CD4-positive, alpha-beta T cell (primary cell): ENCODE measurements around the gene R3HDM2. TPM values are rescaled to one million over a fixed set of nuclear protein-coding genes. Genes with fewer than 3 reads are reported as not detected.
A peak's percentile ranks its signal among the peaks of the same experiment; 100 is the strongest.
"Not testable (repeated sequence)": the region's sequence is repeated elsewhere in the genome, so short reads cannot be mapped to it uniquely, and the experiment has no call there.

Experiments used
- ATAC-seq: fragments of 200-7000 bp; cut with Tn5 transposase; one replicate; pipeline ENCODE4 v1.10.0; 2022; ENCODE audit warnings: mild to moderate bottlenecking; ENCODE audit not compliant: poor library complexity
- CTCF ChIA-PET: fragments of 350-600 bp; sonication (Branson Sonifier 250); formaldehyde crosslinking; loops from one replicate; lab custom pipeline; 2021; ENCODE audit warnings: antibody characterized with exemption, inconsistent platforms; lab: Charles Lee
- POLR2A ChIA-PET: fragments of 350-600 bp; sonication (Branson Sonifier 250); formaldehyde crosslinking; loops from one replicate; lab custom pipeline; 2021; ENCODE audit warnings: antibody characterized with exemption, inconsistent platforms; lab: Charles Lee
- DNase-seq, 14 experiments: peaks; one replicate each; pipeline ENCODE4 v3.0.0-alpha.2; 2013 to 2020; ENCODE audit warnings: mixed read lengths in 2 of 14
- H3K27ac ChIP-seq, 2 donors: one replicate each; pipeline versions ENCODE4 v1.5.1 to v1.7.0; 2013; ENCODE audit warnings: low read length in 2 of 2, low read depth in 1 of 2, mild to moderate bottlenecking in 1 of 2
- H3K27me3 ChIP-seq, 2 experiments: 1 replicate in 1 of 2; 2 replicates in 1 of 2; pipeline versions ENCODE4 v1.6.1 to v1.7.0; 2013; ENCODE audit warnings: low read length in 2 of 2, control low read depth in 1 of 2, mild to moderate bottlenecking in 1 of 2, moderate library complexity in 1 of 2; ENCODE audit not compliant: insufficient read depth in 2 of 2, control insufficient read depth in 1 of 2
- H3K36me3 ChIP-seq: one replicate; pipeline ENCODE4 v1.6.1; 2013; ENCODE audit warnings: low read length, control low read depth; ENCODE audit not compliant: insufficient read depth
- H3K4me1 ChIP-seq: one replicate; pipeline ENCODE4 v1.6.1; 2013; ENCODE audit warnings: low read length, control low read depth; ENCODE audit not compliant: insufficient read depth
- H3K4me3 ChIP-seq: one replicate; pipeline ENCODE4 v1.5.1; 2013; ENCODE audit warnings: mild to moderate bottlenecking, low read length, moderate library complexity
- H3K9me3 ChIP-seq, 2 experiments: 1 replicate in 1 of 2; 2 replicates in 1 of 2; pipeline versions ENCODE4 v1.6.1 to v1.7.0; 2013; ENCODE audit warnings: low read length in 2 of 2, mild to moderate bottlenecking in 2 of 2, control low read depth in 1 of 2, moderate library complexity in 1 of 2; ENCODE audit not compliant: control insufficient read depth in 1 of 2, insufficient read depth in 1 of 2
- H3K27ac Mint-ChIP-seq: one replicate; pipeline ENCODE4 v1.8.0; 2020; ENCODE audit warnings: mixed read lengths
- H3K27me3 Mint-ChIP-seq: one replicate; pipeline ENCODE4 v1.8.0; 2021; ENCODE audit warnings: mixed read lengths
- H3K36me3 Mint-ChIP-seq: one replicate; pipeline ENCODE4 v1.8.0; 2021; ENCODE audit warnings: low read depth, mixed read lengths
- H3K4me1 Mint-ChIP-seq: one replicate; pipeline ENCODE4 v1.8.0; 2021; ENCODE audit warnings: low read depth, mixed read lengths
- H3K4me3 Mint-ChIP-seq: one replicate; pipeline ENCODE4 v1.8.0; 2020; ENCODE audit warnings: mild to moderate bottlenecking, mixed read lengths
- H3K9me3 Mint-ChIP-seq: one replicate; pipeline ENCODE4 v1.8.0; 2020; ENCODE audit warnings: mixed read lengths
- intact Hi-C, 2 experiments: fragments of 100-400 bp; cut with DNase I in 1 of 2; cut with micrococcal nuclease in 1 of 2; formaldehyde crosslinking; loops; one replicate each; pipeline versions ENCODE4 v1.15.1 to v1.9.0; 2023 to 2025; cut with DNase I, micrococcal nuclease
- total RNA-seq, 174 experiments: library from RNA in 2 of 174; stranded (reverse) in 2 of 174; gene quantifications; one replicate each; pipeline ENCODE4 v1.2.3 and lab custom pipeline; 2021 to 2026
- TF ChIP-seq, protein P1 (sequence below): fragments of 200-600 bp; IDR thresholded peaks from one replicate; pipeline ENCODE4 v1.8.0; 2022; ENCODE audit warnings: antibody characterized with exemption, mild to moderate bottlenecking

The R3HDM2 gene
- total RNA-seq, 2 experiments from 2014 or later = 106 to 115 TPM

DNA sequence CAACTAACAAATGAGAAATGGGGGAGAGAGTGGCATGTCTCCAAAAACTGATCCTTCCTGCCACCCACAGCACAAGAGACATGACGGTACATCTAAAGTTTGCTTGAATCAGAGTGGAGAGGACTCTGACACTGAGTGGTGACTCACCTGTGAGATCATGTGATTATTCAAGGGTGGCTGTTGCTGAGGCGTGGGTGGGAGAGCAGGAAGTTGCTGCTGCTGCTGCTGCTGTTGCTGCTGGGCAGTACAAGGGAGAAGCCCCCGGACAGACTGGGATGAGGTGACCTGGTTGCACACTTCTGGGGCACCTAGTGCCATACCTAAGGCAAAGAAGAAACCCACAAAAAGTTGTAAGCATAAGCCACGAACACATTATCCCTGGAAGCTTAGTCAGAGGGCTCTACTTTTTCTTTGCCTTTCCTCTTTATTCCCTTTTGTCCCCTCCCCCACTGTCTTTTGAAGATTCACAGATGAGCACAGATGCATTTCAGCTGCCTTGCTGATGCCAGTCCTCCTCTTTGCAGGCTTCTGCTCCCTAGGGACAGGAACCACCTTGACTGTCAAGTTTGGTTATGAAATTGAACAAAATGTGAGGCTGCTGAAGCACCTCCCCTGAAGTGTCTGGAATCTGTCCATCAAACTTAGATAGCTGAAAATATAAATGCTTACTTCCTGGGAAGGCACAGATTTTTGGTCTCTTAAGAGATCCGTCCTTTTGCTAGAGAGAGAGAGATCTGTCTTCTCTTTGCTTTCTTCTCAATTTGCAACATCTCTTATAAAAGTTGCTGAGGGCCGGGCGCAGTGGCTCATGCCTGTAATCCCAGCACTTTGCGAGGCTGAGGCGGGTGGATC is 150.4 kb downstream of the R3HDM2 start:
- peaks cover 11% of the 10 kb centered on the region for H3K4me1 ChIP-seq
- Mint-ChIP-seq H3K4me1 (peaks cover 19% of the 10 kb centered on the region), H3K27me3 (no peaks in the 10 kb centered on the region), H3K36me3 (peaks cover 90% of the 10 kb centered on the region), H3K27ac (peak overlapping the region; percentile 92), H3K9me3 (no peaks in the 10 kb centered on the region), H3K4me3 (no peak overlapping the region)
- ChIA-PET CTCF (no interaction called here), POLR2A (interaction anchor here (0.6 kb wide), 1 partner anchor 831 kb away, joined by 3 read pairs; no protein-coding TSS in a partner anchor)
- H3K9me3 ChIP-seq = no peaks in the 10 kb centered on the region
- TF ChIP-seq, protein P1, sequence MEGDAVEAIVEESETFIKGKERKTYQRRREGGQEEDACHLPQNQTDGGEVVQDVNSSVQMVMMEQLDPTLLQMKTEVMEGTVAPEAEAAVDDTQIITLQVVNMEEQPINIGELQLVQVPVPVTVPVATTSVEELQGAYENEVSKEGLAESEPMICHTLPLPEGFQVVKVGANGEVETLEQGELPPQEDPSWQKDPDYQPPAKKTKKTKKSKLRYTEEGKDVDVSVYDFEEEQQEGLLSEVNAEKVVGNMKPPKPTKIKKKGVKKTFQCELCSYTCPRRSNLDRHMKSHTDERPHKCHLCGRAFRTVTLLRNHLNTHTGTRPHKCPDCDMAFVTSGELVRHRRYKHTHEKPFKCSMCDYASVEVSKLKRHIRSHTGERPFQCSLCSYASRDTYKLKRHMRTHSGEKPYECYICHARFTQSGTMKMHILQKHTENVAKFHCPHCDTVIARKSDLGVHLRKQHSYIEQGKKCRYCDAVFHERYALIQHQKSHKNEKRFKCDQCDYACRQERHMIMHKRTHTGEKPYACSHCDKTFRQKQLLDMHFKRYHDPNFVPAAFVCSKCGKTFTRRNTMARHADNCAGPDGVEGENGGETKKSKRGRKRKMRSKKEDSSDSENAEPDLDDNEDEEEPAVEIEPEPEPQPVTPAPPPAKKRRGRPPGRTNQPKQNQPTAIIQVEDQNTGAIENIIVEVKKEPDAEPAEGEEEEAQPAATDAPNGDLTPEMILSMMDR = no peak
- H3K27me3 ChIP-seq = no peaks in the 10 kb centered on the region
- peak; percentile 99 for ATAC-seq
- DNase-seq = peak; percentile 32 to 81 (median 56)
- H3K36me3 ChIP-seq = peaks cover 54% of the 10 kb centered on the region
- intact Hi-C loops = no loop called here
- no peak overlapping the region for H3K4me3 ChIP-seq
- peak overlapping the region; percentile 55 to 71 for H3K27ac ChIP-seq

DNA sequence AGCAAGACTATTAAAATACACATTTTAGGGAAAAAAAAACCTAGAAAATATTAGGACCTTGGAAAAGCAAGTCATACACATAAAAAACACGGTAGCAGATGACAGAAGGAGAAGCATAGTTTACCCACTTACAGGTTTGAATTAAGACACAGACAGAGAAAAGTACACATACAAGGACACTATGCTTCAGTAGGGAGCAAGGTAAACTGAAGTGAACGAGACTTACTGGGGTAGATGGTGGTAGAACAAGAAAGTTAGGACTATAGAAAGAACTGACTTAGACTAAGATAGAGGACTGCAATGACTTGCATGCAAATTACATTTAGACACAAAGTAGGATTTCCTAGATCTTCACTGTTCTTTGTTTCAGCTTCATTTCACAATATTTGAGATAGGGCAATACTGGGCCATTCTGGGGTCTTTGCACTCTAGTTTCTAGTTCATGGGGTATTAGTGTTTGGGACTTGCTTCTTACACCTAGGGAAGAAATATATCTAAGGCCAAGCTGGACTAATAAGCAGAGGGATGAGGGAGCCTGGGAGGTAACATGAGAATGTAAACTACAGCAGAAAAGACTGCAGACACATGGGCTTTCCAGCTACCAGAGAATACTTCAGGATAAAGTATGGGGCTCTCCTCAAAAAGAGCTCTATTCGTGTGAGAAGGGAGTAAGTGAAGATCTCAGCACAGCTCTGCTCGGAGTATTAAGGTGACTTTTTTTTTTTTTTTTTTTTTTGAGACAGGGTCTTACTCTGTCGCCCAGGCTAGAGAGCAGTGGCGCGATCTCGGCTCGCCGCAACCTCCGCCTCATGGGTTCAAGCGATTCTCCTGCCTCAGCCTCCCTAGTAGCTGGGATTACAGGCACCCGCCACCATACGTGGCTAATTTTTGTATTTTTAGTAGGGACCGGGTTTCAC is 152.1 kb downstream of the R3HDM2 start:
- Mint-ChIP-seq H3K4me3 (no peak overlapping the region), H3K27ac (peak overlapping the region; percentile 2), H3K9me3 (no peaks in the 10 kb centered on the region), H3K27me3 (no peaks in the 10 kb centered on the region), H3K36me3 (peaks cover 92% of the 10 kb centered on the region), H3K4me1 (peaks cover 19% of the 10 kb centered on the region)
- DNase-seq (no peak), ATAC-seq (no peak)
- TF ChIP-seq, protein P1 = no peak
- no peak overlapping the region for H3K27ac ChIP-seq
- CTCF ChIA-PET = interaction anchor here (1.1 kb wide), 1 partner anchor 10 kb away, joined by 3 read pairs; no protein-coding TSS in a partner anchor
- intact Hi-C loops = no loop called here
- no peaks in the 10 kb centered on the region for H3K27me3 ChIP-seq
- no peaks in the 10 kb centered on the region for H3K9me3 ChIP-seq
- POLR2A ChIA-PET = no interaction called here
- H3K4me1 ChIP-seq = peaks cover 11% of the 10 kb centered on the region
- H3K4me3 ChIP-seq = no peak overlapping the region
- H3K36me3 ChIP-seq = peaks cover 50% of the 10 kb centered on the region

DNA sequence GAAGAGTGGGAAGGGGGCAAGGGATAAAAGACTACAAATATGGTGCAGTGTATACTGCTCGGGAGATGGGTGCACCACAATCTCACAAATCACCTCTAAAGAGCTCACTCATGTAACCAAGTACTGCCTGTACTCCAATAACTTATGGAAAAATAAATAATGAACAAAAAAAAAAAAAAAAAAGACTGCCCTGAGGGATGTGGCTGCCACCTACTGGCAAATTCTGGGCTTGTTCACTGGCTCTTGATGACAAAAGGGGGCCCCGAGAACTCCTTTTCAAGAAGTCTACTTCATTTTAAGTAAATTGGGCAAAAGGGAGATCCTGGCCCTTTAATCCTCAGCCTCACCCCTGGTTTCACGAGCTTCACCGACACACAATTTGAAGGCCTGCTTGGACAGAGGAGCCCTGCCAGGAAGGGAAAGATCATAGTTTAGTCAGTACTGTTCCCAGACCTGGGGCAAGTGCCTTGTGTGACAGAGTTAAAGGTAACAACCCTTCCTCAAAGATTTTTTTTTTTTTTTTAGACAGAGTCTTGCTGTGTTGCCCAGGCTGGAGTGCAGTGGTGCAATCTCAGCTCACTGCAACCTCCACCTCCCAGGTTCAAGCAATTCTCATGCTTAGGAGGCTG is 153.8 kb downstream of the R3HDM2 start:
- H3K36me3 Mint-ChIP-seq = peaks cover 92% of the 10 kb centered on the region
- no peaks in the 10 kb centered on the region for H3K9me3 ChIP-seq
- H3K27me3 ChIP-seq = no peaks in the 10 kb centered on the region
- DNase-seq = peak in 3 of 14 experiments; percentile 11 to 23 (median 15)
- H3K4me1 Mint-ChIP-seq = peaks cover 19% of the 10 kb centered on the region
- H3K4me3 Mint-ChIP-seq = no peak overlapping the region
- H3K36me3 ChIP-seq = peaks cover 62% of the 10 kb centered on the region
- intact Hi-C loops = no loop called here
- TF ChIP-seq, protein P1 = no peak
- H3K9me3 Mint-ChIP-seq = no peaks in the 10 kb centered on the region
- ChIA-PET CTCF (interaction anchor here (0.7 to 1.0 kb wide), 2 partner anchors 10 to 12 kb away, joined by 4 read pairs; no protein-coding TSS in a partner anchor), POLR2A (interaction anchor here (0.6 kb wide), 1 partner anchor 81 kb away, joined by 4 read pairs; no protein-coding TSS in a partner anchor)
- no peak for ATAC-seq
- H3K27me3 Mint-ChIP-seq = no peaks in the 10 kb centered on the region
- no peak overlapping the region for H3K4me3 ChIP-seq
- peaks cover 11% of the 10 kb centered on the region for H3K4me1 ChIP-seq
- H3K27ac Mint-ChIP-seq = no peak overlapping the region
- no peak overlapping the region for H3K27ac ChIP-seq

DNA sequence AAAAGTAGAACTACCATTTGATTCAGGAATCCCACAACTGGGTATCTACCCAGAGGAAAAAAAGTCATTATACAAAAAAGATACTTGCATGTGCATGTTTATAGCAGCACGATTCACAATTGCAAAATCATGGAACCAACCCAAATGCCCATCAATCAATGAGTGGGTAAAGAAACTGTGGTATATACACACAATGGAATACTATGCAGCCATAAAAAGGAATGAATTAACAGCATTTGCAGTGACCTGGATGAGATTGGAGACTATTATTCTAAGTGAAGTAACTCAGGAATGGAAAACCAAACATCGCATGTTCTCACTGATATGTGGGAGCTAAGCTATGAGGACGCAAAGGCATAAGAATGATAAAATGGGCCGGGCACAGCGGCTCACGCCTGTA is 154.6 kb downstream of the R3HDM2 start:
- H3K27ac ChIP-seq, H3K27me3 Mint-ChIP-seq, POLR2A ChIA-PET, DNase-seq, intact Hi-C loops, H3K4me3 Mint-ChIP-seq, H3K4me3 ChIP-seq, H3K27ac Mint-ChIP-seq, H3K9me3 ChIP-seq, ATAC-seq, H3K27me3 ChIP-seq, H3K9me3 Mint-ChIP-seq: not testable (repeated sequence)
- Histone ChIP-seq H3K36me3 (peaks cover 61% of the 10 kb centered on the region), H3K4me1 (peaks cover 11% of the 10 kb centered on the region)
- H3K36me3 Mint-ChIP-seq = peaks cover 91% of the 10 kb centered on the region
- peaks cover 17% of the 10 kb centered on the region for H3K4me1 Mint-ChIP-seq
- CTCF ChIA-PET = interaction anchor here (0.7 kb wide), 1 partner anchor 13 kb away, joined by 4 read pairs; no protein-coding TSS in a partner anchor
